Subcutaneous abdominal adipose tissue (tissue), 5 donors: ENCODE data around the gene CXCL8.

ENCODE experiments used
- H3K27ac ChIP-seq: one replicate; pipeline ENCODE4 v1.7.0; 2013; ENCODE audit warnings: low read depth, mild to moderate bottlenecking, inconsistent platforms, low read length, moderate library complexity
- H3K27me3 ChIP-seq, 5 donors: one replicate each; pipeline ENCODE4 v1.7.0; 2013; ENCODE audit warnings: low read length in 5 of 5, inconsistent platforms in 1 of 5; ENCODE audit not compliant: control insufficient read depth in 5 of 5, insufficient read depth in 4 of 5
- H3K36me3 ChIP-seq, 5 donors: one replicate each; pipeline ENCODE4 v1.7.0; 2013; ENCODE audit warnings: low read length in 5 of 5; ENCODE audit not compliant: control insufficient read depth in 5 of 5, insufficient read depth in 5 of 5
- H3K4me1 ChIP-seq, 5 donors: one replicate each; pipeline ENCODE4 v1.7.0; 2013; ENCODE audit warnings: low read length in 5 of 5, mild to moderate bottlenecking in 3 of 5, moderate library complexity in 1 of 5; ENCODE audit not compliant: control insufficient read depth in 5 of 5, insufficient read depth in 5 of 5
- H3K4me3 ChIP-seq, 5 donors: one replicate each; pipeline ENCODE4 v1.7.0; 2013; ENCODE audit warnings: low read length in 5 of 5, low read depth in 1 of 5
- H3K9ac ChIP-seq, 5 donors: one replicate each; pipeline ENCODE4 v1.7.0; 2013; ENCODE audit warnings: low read length in 5 of 5, mild to moderate bottlenecking in 4 of 5, moderate library complexity in 3 of 5
- H3K9me3 ChIP-seq, 5 donors: one replicate each; pipeline ENCODE4 v1.7.0; 2013; ENCODE audit warnings: low read length in 5 of 5; ENCODE audit not compliant: control insufficient read depth in 5 of 5
- donor health status: healthy.
- donor health status: healthy.
- donor health status: healthy.
- donor health status: healthy.
- donor health status: healthy.

Gene CXCL8

DNA sequence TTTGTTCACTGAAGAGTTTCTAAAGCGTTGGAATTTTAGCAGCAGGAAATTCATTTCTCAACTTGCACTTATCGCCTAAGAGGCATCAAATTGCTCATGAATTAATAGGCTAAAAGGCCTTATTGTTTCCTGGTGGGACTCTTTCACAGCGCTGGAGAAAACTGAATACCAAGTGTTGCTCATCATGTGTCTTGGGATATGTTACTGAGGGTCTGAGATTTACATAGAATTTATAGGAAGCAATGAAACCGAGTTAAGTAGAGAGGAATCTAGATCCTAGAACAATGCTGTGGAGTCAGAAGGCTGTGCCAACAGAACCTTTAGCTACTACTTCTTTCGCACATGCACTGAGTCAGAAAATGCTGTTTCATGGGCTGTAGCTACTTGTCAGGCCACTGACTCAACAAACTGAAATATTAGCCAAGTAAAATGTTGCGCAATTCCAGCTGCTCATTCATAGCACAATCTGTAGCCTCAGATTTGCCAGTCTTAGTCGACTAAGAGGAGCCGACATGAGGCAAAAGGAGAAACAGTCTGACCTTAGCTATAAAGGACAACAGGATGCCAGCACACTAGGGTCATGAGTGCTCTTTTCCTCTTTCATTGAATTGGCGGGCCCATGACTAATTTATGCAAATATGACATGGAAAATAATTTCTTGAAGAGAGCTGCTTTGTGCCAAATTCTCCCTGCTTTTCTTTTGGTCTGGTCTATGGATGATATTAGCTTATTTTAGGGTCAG lies 35.9 kb upstream of the CXCL8 start:
- no peak overlapping the region for H3K9ac ChIP-seq
- H3K4me3 ChIP-seq: peak overlapping the region in 1 of 5 donors; percentile 26
- H3K36me3 ChIP-seq: no peaks in the 10 kb centered on the region
- peak overlapping the region; percentile 86 for H3K27ac ChIP-seq
- peaks cover 0 to 29% (median 27%) of the 10 kb centered on the region in 5 donors for H3K4me1 ChIP-seq
- no peaks in the 10 kb centered on the region for H3K9me3 ChIP-seq
- no peaks in the 10 kb centered on the region for H3K27me3 ChIP-seq

DNA sequence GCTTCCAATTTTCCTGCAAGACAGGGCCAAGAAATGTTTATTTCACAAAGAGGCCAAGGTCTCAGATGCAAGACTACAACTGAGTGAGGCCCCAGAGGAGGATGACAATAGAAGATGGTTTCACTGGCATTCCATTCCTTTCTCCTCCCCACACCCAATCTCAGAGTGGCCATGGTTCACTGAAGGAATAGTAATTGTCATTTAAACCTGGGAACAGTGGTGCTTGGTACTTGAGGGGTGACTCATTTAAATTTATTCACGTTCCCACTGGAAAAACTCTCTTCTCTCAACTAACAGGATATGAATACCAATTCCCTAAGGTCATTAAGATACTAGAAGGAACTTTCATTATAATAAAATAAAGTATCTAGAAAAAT lies 35.3 kb upstream of the CXCL8 start:
- Histone ChIP-seq H3K27me3 (no peaks in the 10 kb centered on the region), H3K4me1 (peaks cover 0 to 29% (median 27%) of the 10 kb centered on the region in 5 donors), H3K36me3 (no peaks in the 10 kb centered on the region), H3K9ac (no peak overlapping the region), H3K9me3 (no peaks in the 10 kb centered on the region), H3K4me3 (no peak overlapping the region), H3K27ac (peak overlapping the region; percentile 86)

DNA sequence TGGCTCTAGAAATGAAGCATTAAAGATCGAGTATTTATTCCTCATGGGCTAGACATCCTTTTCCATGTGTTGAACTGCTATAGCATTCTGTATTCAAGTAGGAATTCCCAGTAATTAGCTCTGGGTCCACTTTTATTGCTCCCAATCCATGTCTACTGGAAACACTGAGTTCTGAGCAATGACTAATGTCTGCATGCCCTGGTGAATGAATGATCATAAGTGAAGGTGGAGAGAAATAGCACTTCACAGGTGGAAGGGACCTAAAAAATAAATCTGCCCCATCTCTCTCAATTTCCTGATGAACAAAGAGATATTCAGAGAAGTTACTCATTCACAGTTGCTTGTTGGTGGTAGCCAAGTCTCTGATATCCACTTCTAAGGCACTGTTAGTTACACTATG lies 34.6 kb upstream of the CXCL8 start:
- Histone ChIP-seq H3K4me3 (no peak overlapping the region), H3K9me3 (no peaks in the 10 kb centered on the region), H3K27me3 (no peaks in the 10 kb centered on the region), H3K4me1 (peaks cover 0 to 29% (median 27%) of the 10 kb centered on the region in 5 donors), H3K27ac (peak overlapping the region; percentile 86), H3K36me3 (no peaks in the 10 kb centered on the region), H3K9ac (no peak overlapping the region)

DNA sequence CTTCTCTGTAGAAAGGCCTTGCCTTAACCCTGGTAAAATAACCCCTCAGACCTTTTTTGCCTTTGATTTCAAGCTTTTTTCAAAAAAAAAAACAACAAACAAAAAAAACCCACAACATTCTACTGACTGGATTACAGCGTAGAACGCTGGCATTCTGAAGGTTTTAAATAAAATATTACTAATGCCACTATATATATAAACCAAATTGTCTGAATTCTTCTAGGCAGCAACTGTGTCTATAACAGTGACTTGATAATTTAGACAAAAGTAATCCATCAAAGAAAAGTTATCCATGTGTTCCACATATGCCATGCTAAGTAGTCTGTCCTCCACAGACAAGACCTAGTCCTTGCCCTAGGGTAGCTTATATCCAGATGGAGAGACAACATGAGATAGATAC lies 33.6 kb upstream of the CXCL8 start:
- no peak overlapping the region for H3K27ac ChIP-seq

DNA sequence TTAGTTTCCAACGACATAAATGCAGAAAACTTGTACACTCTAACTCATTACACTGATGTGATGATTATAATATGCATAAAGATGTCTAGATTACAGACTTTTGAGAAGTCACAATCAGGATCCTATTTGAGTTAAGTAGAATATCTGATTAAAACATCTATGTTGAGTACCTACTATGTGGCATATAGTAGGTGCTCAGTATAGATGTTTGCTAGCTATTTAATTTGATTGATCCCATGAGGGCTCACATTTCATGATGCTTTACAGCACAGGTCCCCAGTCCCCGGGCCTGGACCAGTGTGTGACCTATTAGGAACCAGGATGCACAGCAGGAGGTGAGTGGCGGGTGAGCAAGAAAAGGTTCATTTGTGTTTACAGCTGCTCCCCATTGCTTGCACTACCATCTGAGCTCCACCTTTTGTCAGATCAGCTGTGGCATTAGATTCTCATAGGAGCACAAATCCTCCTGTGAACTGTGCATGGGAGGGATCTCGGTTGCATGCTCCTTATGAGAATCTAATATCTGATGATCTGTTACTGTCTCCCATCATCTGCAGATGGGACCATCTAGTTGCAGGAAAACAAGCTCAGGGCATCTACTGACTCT lies 33.0 kb upstream of the CXCL8 start:
- H3K36me3 ChIP-seq: no peaks in the 10 kb centered on the region
- no peaks in the 10 kb centered on the region for H3K27me3 ChIP-seq
- H3K4me1 ChIP-seq: peaks cover 0 to 29% (median 27%) of the 10 kb centered on the region in 5 donors
- no peak overlapping the region for H3K4me3 ChIP-seq
- H3K9me3 ChIP-seq: no peaks in the 10 kb centered on the region
- no peak overlapping the region for H3K27ac ChIP-seq
- no peak overlapping the region for H3K9ac ChIP-seq

More for the DNA sequence above, 33.6 kb upstream of the CXCL8 start:
- H3K36me3 ChIP-seq: no peaks in the 10 kb centered on the region
- H3K9ac ChIP-seq: no peak overlapping the region
- H3K4me1 ChIP-seq: peaks cover 0 to 29% (median 27%) of the 10 kb centered on the region in 5 donors
- no peaks in the 10 kb centered on the region for H3K9me3 ChIP-seq
- no peak overlapping the region for H3K4me3 ChIP-seq
- H3K27me3 ChIP-seq: no peaks in the 10 kb centered on the region

DNA sequence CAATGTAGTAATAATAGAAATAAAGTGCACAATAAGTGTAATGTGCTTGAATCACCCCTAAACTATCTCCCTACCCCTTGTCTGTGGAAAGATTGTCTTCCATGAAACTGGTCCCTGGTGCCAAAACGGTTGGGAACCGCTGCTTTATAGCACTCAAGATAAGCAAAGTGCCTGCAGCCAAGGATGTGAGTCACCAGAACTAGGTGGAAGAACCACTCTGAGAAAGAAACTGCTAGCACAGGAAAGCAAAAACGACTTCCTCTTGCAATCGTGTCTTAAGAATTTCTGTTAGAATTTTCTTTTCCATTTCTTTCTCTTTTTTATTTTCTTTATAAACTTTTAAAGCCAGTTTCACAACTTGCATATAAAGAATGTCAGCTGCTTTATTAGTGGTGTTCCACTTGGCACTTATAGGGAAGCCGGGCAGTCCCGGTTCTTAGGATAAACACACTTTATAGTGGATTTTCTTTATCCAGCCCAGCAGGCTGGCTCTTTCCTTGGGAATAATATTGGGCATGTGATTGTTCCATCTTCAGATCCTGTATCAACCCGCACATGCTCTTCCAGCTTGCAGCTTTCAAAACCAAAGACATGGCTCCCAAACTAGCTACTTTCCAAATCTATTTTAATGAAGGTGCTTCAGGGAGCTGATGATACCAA lies 32.3 kb upstream of the CXCL8 start:
- Histone ChIP-seq H3K27ac (no peak overlapping the region), H3K27me3 (no peaks in the 10 kb centered on the region), H3K9ac (no peak overlapping the region), H3K4me1 (peaks cover 0 to 29% (median 27%) of the 10 kb centered on the region in 5 donors), H3K4me3 (no peak overlapping the region), H3K36me3 (no peaks in the 10 kb centered on the region), H3K9me3 (no peaks in the 10 kb centered on the region)

DNA sequence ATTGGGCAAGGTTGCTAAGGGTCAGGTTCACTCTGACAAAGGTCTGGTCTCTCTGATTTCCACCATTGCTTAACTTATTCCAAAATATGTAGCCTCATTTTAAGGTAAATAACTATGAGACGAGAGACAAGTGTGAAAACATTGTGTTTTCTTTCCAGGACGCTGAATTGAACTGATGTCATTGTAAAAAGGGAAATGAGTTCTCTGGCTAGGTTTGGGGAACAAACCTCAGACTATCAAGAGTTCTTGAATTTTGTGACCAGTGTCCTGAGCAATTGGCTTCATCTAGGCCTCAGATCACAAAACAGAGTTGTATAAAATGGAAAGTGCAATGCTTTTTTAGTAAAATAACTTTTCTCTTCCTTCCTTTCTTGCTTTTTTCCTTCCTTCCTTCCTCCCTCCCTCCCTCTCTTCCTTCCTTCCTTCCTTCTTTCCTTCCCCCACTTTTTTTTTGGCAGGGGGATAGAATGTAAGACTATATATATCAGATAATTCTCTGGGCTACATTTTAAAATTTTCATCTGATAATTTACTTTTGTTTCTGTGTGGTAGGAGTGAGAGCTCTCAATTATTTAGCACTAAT lies 30.8 kb upstream of the CXCL8 start:
- no peak overlapping the region for H3K4me3 ChIP-seq
- H3K9me3 ChIP-seq: no peaks in the 10 kb centered on the region
- H3K27me3 ChIP-seq: no peaks in the 10 kb centered on the region
- no peak overlapping the region for H3K9ac ChIP-seq
- peaks cover 0 to 21% (median 20%) of the 10 kb centered on the region in 5 donors for H3K4me1 ChIP-seq
- no peak overlapping the region for H3K27ac ChIP-seq
- H3K36me3 ChIP-seq: no peaks in the 10 kb centered on the region

DNA sequence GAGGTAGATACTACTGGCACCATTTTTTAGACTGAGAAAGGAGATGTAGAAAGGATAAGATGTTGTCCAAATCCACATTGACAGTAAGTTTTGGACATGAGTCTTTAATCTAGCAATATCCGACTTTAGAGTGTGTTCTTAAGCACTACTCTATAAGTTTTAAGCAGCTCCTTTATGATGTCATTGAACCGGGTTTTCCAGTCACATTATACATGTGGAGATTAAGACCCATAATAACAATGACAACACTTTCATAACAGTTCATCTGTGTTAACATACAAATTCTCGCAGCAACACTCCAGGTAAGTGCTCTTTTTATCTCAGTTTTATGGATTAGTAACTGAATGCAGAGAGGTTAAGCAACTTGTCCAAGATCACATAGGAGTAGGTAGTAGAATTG lies 30.3 kb upstream of the CXCL8 start:
- Histone ChIP-seq H3K27me3 (no peaks in the 10 kb centered on the region), H3K4me3 (no peak overlapping the region), H3K27ac (no peak overlapping the region), H3K9ac (no peak overlapping the region), H3K9me3 (no peaks in the 10 kb centered on the region), H3K36me3 (no peaks in the 10 kb centered on the region), H3K4me1 (peaks cover 0 to 16% (median 14%) of the 10 kb centered on the region in 5 donors)

DNA sequence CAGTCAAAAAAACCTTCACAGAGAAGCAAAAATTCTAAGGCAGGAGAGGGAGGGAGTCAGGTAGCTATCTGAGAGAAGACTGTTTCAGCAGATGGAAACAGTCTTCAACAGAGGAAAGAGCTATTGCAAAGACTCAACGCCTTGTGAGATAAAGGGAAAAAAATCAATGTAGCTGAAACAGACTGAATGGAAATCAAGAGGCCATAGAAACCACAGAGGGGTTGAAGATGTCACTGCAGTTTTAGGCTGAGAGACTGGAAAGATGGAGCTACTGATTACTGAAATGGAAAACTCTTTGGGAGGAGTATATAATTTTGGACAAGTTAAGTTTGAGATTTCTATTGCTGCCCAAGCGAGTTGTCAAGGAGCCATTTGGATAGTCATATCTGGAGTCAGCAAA lies 28.4 kb upstream of the CXCL8 start:
- Histone ChIP-seq H3K27me3 (no peaks in the 10 kb centered on the region), H3K9ac (no peak overlapping the region), H3K27ac (no peak overlapping the region), H3K36me3 (no peaks in the 10 kb centered on the region), H3K4me1 (peaks cover 0 to 11% (median 9%) of the 10 kb centered on the region in 5 donors), H3K9me3 (no peaks in the 10 kb centered on the region), H3K4me3 (no peak overlapping the region)

DNA sequence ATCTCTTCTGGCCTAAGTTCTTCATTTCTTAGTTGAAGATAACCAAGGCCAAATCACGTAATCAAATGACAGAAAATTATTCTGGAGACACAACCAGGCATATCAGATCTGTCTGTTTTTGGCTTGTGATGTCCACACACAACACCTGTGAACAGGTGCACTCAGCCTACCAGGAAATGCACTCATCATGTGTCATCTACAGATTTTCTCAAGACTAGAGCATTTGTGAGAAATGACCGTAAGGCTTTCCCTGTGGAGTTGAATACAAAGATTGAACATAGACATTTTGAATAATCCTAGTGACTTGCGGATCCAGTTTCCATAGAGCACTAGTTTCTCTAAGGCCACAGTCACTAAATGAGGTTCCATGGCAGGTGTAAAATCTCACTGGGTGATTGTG lies 26.7 kb upstream of the CXCL8 start:
- H3K9me3 ChIP-seq: no peaks in the 10 kb centered on the region
- H3K27me3 ChIP-seq: no peaks in the 10 kb centered on the region
- no peak overlapping the region for H3K4me3 ChIP-seq
- H3K9ac ChIP-seq: no peak overlapping the region
- H3K36me3 ChIP-seq: no peaks in the 10 kb centered on the region
- no peak overlapping the region for H3K27ac ChIP-seq
- H3K4me1 ChIP-seq: no peaks in the 10 kb centered on the region
